HepG2 (cell line): ENCODE results near the gene PCBP1. TPM values are rescaled to one million over a fixed set of nuclear protein-coding genes. Genes with fewer than 3 reads are reported as not detected.

Experiments
- CHD4 ChIP-seq: fragments of 200-600 bp; sonication (generic); IDR thresholded peaks from 2 replicates; pipeline ENCODE4 v1.7.0; 2017; ENCODE audit warnings: mild to moderate bottlenecking, low read length, borderline replicate concordance
- DNMT3B ChIP-seq: conservative IDR thresholded peaks from 2 replicates; pipeline ENCODE4 v1.6.1; 2016; ENCODE audit warnings: missing biosample characterization, control low read depth
- KDM5B ChIP-seq: sonication (generic); formaldehyde crosslinking; IDR thresholded peaks from 2 replicates; pipeline ENCODE4 v1.4.0; 2020; ENCODE audit warnings: missing genetic modification reagents, mild to moderate bottlenecking, borderline replicate concordance
- MAF1 ChIP-seq: sonication (generic); formaldehyde crosslinking; IDR thresholded peaks from 2 replicates; pipeline ENCODE4 v1.5.0; 2020; ENCODE audit warnings: missing genetic modification reagents, borderline replicate concordance
- NFKBIZ ChIP-seq: IDR thresholded peaks from 2 replicates; pipeline ENCODE4 v1.6.1; 2018; ENCODE audit warnings: missing genetic modification reagents, missing compliant biosample characterization
- RAD51 ChIP-seq: fragments of 450-650 bp; IDR thresholded peaks from 2 replicates; pipeline ENCODE4 v1.6.1; 2016; ENCODE audit warnings: borderline replicate concordance
- ZBTB1 ChIP-seq: sonication (generic); formaldehyde crosslinking; IDR thresholded peaks from 2 replicates; pipeline ENCODE4 v1.4.0; 2020; ENCODE audit warnings: missing genetic modification reagents, borderline replicate concordance
- ZNF431 ChIP-seq: sonication (generic); formaldehyde crosslinking; IDR thresholded peaks from 2 replicates; pipeline ENCODE4 v1.9.0; 2022; ENCODE audit warnings: missing genetic modification reagents, low read depth, mild to moderate bottlenecking, borderline replicate concordance
- ZNF720 ChIP-seq: sonication (generic); formaldehyde crosslinking; IDR thresholded peaks from 2 replicates; pipeline ENCODE4 v1.4.0; 2020; ENCODE audit warnings: missing genetic modification reagents
- ZNF775 ChIP-seq: sonication (generic); formaldehyde crosslinking; IDR thresholded peaks from 2 replicates; pipeline ENCODE4 v1.4.0; 2020; ENCODE audit warnings: missing genetic modification reagents, mild to moderate bottlenecking, moderate library complexity, borderline replicate concordance
- ZSCAN29 ChIP-seq: sonication (generic); formaldehyde crosslinking; conservative IDR thresholded peaks from 2 replicates; pipeline ENCODE4 v1.4.0; 2020; ENCODE audit warnings: mild to moderate bottlenecking, missing genetic modification reagents
- polyA plus RNA-seq, 8 experiments: library from polyadenylated mRNA; depleted of rRNA in 3 of 8; stranded (reverse) in 7 of 8; unstranded in 1 of 8; fragments of >200 nt; fragmentation: Illumina TruSeq in 4 of 8; extraction: Trizol in 4 of 8; gene quantifications; 2 replicates each; pipeline versions ENCODE4 v1.2.1 to v1.2.3, GENCODE V29; 2011 to 2016; ENCODE audit warnings: low read depth in 4 of 8, missing spikeins in 1 of 8, mixed read lengths in 1 of 8; ENCODE audit not compliant: insufficient read depth in 1 of 8
- total RNA-seq, 5 experiments: library from RNA; depleted of rRNA; stranded (reverse); fragments of >200 nt; fragmentation: Illumina TruSeq; extraction: Trizol; gene quantifications; 2 replicates each; pipeline ENCODE4 v1.2.3, GENCODE V29; 2016; ENCODE audit warnings: low read depth in 1 of 5
- TF ChIP-seq, protein P1 (sequence below): sonication (generic); formaldehyde crosslinking; conservative IDR thresholded peaks from 2 replicates; pipeline ENCODE4 v1.4.0; 2020; ENCODE audit warnings: mild to moderate bottlenecking, missing genetic modification reagents, moderate library complexity
- TF ChIP-seq, protein P2 (sequence below): sonication (generic); formaldehyde crosslinking; IDR thresholded peaks from 2 replicates; pipeline ENCODE4 v1.8.0; 2022; ENCODE audit warnings: mild to moderate bottlenecking, missing genetic modification reagents, borderline replicate concordance
- TF ChIP-seq, protein P3 (sequence below): IDR thresholded peaks from 2 replicates; pipeline ENCODE4 v1.6.1; 2012; ENCODE audit warnings: low read depth, low read length, improper control_type of control experiment
- TF ChIP-seq, protein P4 (sequence below): sonication (generic); formaldehyde crosslinking; IDR thresholded peaks from 2 replicates; pipeline ENCODE4 v1.4.0; 2020; ENCODE audit warnings: mild to moderate bottlenecking, missing genetic modification reagents, borderline replicate concordance
- TF ChIP-seq, protein P5 (sequence below): sonication (generic); formaldehyde crosslinking; IDR thresholded peaks from 2 replicates; pipeline ENCODE4 v1.8.1; 2023; ENCODE audit warnings: mild to moderate bottlenecking, missing genetic modification reagents

PCBP1 gene
- total and polyA plus RNA-seq, 2 of the 13 experiments (the other 11 are each of a cell fraction or from before 2014, with no cell fraction given): 32.0 to 137 TPM

DNA sequence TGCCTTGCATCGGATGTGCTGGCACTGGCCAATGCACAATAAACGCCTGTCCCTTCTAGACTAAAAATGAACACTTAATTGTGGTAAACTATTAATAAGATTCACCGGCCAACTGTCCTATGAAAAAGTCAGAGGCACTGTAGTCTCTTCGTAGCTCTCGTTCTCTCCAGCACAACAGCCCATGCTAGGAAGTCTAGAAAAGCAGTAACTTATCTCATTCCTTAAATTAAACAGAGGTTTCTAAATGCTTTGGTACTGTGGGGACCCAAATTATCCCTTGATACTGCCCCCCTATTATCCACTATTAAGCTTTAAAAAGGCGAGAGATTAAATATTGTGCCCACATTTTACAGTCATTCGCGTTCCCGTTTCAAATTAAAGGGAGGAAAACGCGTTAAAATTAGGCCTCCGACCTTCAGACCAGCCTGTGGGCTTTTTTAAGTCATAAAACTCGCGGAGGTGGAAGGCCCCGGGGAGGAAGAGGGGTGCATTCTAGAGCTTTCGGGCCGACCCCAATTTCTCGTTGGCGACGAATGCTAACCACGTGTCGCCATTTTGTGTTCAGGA lies 1.5 kb upstream of the PCBP1 start (continued):
- TF ChIP-seq, protein P1, sequence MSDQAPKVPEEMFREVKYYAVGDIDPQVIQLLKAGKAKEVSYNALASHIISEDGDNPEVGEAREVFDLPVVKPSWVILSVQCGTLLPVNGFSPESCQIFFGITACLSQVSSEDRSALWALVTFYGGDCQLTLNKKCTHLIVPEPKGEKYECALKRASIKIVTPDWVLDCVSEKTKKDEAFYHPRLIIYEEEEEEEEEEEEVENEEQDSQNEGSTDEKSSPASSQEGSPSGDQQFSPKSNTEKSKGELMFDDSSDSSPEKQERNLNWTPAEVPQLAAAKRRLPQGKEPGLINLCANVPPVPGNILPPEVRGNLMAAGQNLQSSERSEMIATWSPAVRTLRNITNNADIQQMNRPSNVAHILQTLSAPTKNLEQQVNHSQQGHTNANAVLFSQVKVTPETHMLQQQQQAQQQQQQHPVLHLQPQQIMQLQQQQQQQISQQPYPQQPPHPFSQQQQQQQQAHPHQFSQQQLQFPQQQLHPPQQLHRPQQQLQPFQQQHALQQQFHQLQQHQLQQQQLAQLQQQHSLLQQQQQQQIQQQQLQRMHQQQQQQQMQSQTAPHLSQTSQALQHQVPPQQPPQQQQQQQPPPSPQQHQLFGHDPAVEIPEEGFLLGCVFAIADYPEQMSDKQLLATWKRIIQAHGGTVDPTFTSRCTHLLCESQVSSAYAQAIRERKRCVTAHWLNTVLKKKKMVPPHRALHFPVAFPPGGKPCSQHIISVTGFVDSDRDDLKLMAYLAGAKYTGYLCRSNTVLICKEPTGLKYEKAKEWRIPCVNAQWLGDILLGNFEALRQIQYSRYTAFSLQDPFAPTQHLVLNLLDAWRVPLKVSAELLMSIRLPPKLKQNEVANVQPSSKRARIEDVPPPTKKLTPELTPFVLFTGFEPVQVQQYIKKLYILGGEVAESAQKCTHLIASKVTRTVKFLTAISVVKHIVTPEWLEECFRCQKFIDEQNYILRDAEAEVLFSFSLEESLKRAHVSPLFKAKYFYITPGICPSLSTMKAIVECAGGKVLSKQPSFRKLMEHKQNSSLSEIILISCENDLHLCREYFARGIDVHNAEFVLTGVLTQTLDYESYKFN (CRISPR knock-in tag): no peak
- TF ChIP-seq DNMT3B (no peak), ZSCAN29 (CRISPR knock-in tag) (peak; percentile 58; the same call in 1 of the 2 replicates), ZBTB1 (CRISPR knock-in tag) (no peak), RAD51 (no peak), MAF1 (CRISPR knock-in tag) (no peak), CHD4 (peak; percentile 82; the same call in 1 of the 2 replicates), NFKBIZ (CRISPR knock-in tag) (no peak), ZNF431 (CRISPR knock-in tag) (no peak), KDM5B (CRISPR knock-in tag) (no peak), ZNF720 (no peak), ZNF775 (CRISPR knock-in tag) (no peak)
- TF ChIP-seq, protein P2, sequence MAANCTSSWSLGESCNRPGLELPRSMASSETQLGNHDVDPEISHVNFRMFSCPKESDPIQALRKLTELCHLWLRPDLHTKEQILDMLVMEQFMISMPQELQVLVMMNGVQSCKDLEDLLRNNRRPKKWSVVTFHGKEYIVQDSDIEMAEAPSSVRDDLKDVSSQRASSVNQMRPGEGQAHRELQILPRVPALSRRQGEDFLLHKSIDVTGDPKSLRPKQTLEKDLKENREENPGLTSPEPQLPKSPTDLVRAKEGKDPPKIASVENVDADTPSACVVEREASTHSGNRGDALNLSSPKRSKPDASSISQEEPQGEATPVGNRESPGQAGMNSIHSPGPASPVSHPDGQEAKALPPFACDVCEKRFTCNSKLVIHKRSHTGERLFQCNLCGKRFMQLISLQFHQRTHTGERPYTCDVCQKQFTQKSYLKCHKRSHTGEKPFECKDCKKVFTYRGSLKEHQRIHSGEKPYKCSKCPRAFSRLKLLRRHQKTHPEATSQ (CRISPR knock-in tag): 0 out of 2 replicates have a peak, but pooled peaks have one; percentile 44
- TF ChIP-seq, protein P3, sequence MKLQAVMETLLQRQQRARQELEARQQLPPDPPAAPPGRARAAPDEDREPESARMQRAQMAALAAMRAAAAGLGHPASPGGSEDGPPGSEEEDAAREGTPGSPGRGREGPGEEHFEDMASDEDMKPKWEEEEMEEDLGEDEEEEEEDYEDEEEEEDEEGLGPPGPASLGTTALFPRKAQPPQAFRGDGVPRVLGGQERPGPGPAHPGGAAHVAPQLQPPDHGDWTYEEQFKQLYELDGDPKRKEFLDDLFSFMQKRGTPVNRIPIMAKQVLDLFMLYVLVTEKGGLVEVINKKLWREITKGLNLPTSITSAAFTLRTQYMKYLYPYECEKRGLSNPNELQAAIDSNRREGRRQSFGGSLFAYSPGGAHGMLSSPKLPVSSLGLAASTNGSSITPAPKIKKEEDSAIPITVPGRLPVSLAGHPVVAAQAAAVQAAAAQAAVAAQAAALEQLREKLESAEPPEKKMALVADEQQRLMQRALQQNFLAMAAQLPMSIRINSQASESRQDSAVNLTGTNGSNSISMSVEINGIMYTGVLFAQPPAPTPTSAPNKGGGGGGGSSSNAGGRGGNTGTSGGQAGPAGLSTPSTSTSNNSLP: no peak
- TF ChIP-seq, protein P4, sequence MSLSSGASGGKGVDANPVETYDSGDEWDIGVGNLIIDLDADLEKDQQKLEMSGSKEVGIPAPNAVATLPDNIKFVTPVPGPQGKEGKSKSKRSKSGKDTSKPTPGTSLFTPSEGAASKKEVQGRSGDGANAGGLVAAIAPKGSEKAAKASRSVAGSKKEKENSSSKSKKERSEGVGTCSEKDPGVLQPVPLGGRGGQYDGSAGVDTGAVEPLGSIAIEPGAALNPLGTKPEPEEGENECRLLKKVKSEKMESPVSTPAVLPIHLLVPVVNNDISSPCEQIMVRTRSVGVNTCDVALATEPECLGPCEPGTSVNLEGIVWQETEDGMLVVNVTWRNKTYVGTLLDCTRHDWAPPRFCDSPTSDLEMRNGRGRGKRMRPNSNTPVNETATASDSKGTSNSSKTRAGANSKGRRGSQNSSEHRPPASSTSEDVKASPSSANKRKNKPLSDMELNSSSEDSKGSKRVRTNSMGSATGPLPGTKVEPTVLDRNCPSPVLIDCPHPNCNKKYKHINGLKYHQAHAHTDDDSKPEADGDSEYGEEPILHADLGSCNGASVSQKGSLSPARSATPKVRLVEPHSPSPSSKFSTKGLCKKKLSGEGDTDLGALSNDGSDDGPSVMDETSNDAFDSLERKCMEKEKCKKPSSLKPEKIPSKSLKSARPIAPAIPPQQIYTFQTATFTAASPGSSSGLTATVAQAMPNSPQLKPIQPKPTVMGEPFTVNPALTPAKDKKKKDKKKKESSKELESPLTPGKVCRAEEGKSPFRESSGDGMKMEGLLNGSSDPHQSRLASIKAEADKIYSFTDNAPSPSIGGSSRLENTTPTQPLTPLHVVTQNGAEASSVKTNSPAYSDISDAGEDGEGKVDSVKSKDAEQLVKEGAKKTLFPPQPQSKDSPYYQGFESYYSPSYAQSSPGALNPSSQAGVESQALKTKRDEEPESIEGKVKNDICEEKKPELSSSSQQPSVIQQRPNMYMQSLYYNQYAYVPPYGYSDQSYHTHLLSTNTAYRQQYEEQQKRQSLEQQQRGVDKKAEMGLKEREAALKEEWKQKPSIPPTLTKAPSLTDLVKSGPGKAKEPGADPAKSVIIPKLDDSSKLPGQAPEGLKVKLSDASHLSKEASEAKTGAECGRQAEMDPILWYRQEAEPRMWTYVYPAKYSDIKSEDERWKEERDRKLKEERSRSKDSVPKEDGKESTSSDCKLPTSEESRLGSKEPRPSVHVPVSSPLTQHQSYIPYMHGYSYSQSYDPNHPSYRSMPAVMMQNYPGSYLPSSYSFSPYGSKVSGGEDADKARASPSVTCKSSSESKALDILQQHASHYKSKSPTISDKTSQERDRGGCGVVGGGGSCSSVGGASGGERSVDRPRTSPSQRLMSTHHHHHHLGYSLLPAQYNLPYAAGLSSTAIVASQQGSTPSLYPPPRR (CRISPR knock-in tag): no peak
- TF ChIP-seq, protein P5, sequence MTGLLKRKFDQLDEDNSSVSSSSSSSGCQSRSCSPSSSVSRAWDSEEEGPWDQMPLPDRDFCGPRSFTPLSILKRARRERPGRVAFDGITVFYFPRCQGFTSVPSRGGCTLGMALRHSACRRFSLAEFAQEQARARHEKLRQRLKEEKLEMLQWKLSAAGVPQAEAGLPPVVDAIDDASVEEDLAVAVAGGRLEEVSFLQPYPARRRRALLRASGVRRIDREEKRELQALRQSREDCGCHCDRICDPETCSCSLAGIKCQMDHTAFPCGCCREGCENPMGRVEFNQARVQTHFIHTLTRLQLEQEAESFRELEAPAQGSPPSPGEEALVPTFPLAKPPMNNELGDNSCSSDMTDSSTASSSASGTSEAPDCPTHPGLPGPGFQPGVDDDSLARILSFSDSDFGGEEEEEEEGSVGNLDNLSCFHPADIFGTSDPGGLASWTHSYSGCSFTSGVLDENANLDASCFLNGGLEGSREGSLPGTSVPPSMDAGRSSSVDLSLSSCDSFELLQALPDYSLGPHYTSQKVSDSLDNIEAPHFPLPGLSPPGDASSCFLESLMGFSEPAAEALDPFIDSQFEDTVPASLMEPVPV (CRISPR knock-in tag): no peak
